ENCODE data around the gene AKAP13. TPM values are rescaled to one million over a fixed set of nuclear protein-coding genes. Genes with fewer than 3 reads are reported as not detected.

AKAP13 gene
- total RNA-seq, 1 donor from 2014 or later = 284 TPM

DNA sequence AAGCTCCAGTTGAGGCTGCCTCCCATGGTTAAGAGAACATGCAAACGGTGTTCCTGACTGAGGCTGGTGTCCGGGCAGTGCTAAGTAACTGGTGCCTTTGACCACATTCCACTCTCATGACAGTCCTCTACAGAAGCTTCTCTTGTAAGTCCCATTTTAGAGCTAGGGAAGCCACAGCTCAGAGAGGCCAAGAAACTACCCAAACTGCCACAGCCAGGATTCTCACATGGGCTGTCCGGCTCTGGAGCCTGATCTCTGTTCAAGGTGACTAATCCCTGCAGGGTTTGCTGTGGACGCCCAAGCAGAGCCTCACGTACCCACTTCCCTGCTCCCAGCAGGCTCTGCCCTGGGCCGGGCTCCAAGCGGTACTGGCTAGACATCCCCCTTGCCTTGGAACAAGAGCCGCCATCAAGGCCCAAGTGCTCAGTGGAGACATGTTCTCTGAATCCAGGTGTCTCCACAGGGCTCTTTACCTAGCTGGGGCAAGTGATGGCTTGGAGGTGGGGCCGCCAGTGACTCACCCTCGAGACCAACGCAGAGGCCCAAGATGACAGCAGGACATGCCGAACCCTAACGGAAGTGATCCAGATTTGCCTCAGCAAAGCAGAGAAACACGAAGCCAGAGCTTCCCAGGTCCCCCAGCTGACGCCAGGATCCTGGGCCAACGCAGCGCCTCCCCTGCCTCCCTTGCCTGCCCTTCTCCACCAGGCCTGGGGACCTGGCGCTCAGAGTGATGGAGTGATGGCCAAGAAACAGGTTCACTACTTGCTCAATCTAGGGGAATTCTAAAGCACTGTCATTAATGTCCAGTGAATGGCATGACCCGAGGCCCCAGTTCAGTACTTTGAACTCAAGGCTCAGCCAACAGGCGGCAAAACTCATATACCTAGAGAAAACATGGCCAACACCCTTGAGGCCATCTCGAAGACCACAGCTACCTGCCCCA, 390.0 kb downstream of the AKAP13 start:
- DNase-seq = no peak
- intact Hi-C loops (cut with micrococcal nuclease) = no loop called here
- ATAC-seq = no peak

DNA sequence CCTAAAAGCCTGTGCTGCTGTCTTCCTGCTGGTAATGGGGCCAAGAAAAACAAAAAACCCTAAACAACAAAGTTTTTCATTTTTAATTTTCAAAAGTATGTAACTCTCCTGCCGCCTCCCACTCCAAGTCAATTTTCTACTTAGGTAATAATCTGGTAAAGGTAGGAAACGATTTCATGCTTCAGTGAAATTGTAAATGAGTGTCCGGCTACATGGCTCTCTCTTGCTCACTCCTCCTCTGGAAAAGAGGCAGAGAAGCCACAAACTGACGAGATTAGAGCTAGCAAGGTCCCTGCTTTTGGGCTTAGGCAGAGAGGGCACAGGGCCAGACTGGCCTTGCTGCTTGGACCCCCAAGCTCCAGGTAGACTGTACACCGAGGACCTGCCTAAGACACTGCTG, 390.9 kb downstream of the AKAP13 start:
- no peak for DNase-seq
- intact Hi-C loops (cut with micrococcal nuclease) = no loop called here
- ATAC-seq = no peak

GRCh38 chr15:85771781-85772445, 391.5 kb downstream of the AKAP13 start:
- ATAC-seq (peak; percentile 67), DNase-seq (peak; percentile 75)
- intact Hi-C loops (cut with micrococcal nuclease) = no loop called here

DNA sequence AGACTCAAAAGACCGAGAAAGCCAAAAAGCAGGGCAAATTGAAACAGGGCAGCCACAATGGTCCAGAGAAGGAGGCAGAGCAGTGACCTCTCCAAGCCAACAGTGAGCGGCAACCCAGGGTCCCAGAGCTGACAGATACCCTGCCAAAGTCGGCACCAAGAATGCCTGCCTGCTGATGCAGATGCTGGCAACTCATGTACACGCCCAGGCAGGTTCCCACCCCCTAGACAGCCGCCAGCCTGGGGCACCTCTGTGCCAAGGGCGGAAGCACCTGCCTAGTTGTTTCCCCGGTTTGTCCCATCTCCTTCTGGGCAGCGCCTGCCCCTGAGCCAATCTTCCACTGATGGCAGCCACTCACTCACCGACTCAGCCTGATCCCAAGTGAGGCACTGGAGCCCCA, 392.3 kb downstream of the AKAP13 start:
- peak; percentile 67 for ATAC-seq

DNA sequence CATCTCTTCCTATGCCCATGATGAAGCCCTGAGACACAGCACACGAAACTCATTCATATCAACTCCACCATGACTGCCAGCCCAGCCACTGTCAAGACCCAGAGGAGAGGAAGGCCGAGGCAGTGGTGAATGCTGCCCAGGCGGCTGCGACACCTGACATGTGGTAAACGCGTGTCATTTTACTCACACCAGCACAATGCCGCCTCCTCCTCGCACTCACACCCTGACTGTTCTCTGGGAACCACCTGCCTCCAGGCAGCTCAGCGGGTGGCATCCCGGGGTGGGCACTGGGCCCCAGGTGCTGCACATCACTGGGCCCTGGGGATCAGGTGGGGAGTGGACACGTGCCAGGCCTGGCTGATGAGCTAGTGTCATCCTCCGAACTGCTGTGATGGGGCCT, 392.8 kb downstream of the AKAP13 start:
- no peak for DNase-seq
- intact Hi-C loops (cut with micrococcal nuclease) = no loop called here
- ATAC-seq = no peak

More for the DNA sequence above, 392.3 kb downstream of the AKAP13 start:
- intact Hi-C loops (cut with micrococcal nuclease) = no loop called here
- peak; percentile 61 for DNase-seq

DNA sequence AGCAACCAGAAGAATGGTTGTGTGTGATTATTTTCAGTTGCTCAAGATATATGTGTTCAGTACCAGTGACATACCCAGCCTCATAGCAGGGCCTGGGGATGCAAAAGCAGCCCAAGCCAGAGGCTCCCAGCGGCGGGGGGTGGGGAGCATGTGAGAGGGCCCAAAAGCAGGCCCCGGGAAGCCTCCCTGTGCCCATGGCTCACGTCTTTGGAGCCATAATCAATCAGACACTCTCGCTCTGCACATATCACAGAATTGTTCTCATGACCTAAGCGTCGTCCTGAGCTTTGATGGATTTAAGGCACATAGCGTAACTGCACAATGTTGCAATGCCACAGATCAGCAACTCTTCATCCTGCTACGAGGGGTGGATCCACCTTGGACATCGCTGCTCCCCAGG, 393.6 kb downstream of the AKAP13 start:
- intact Hi-C loops (cut with micrococcal nuclease) = no loop called here
- ATAC-seq = no peak
- DNase-seq = no peak

DNA sequence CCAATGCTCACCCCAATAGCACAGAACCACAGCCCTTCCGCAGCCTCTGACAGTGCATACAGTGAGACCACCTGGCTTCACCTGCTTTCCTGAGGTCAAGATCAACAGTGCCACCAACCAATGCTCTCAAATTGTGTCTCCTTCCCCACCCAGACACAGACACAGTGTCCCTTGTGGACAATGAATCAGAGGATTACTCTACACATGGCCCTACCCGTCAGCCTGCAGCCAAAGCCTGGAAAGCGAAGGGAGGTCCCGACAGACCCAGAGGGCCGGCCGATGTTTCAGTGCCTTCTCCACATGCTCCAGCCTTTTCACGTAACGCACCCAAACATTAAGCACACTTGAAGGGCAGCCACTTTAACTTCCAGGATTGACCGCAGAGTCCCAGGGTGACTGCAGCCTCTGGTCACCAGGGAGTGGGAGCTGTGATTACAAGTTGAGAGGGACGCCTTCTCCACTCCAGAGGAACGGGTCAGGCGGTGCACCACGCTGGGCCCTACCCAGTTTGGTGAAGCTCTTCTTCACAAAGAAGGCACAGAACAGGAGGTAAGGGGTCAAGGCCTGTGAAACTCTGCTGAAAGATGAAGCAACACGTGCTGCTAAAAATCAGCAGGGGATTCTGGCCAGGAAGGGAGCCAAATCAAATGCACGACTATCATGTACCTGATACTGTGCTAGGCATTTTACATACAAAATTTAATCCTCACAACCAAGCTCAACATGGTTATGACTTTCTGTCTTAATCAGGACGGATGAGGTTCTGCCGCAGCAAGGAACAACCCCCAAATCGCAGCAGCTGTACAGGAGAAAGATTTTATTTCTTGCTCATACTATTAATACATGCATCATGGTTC, 397.1 kb downstream of the AKAP13 start:
- peak; percentile 3 for ATAC-seq

GRCh38 chr15:85778107-85778776, 397.8 kb downstream of the AKAP13 start:
- DNase-seq = no peak
- ATAC-seq = peak; percentile 93
- intact Hi-C loops (cut with micrococcal nuclease) = no loop called here

More for the DNA sequence above, 397.1 kb downstream of the AKAP13 start:
- no peak for DNase-seq
- intact Hi-C loops (cut with micrococcal nuclease) = no loop called here

DNA sequence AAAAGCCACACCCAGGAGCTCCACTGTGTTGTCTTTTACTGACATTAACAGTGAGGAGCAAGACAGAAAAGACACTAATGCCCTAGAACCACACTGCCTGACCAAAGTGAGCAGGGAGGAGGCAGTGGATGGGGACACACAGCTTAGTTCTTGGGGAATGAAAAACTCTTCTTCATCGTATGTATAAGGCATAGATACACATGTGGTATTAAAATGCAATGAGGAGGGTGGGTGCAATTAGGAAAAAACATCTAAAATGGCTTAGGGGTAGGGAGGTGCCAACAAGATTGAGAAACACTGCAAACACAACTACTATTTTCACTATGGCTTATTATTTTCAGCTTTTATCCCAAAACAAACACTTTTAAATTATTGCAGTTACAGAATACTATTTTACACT, 398.8 kb downstream of the AKAP13 start:
- intact Hi-C loops (cut with micrococcal nuclease) = no loop called here
- ATAC-seq (no peak), DNase-seq (no peak)

GRCh38 chr15:85780225-85780985, 400.0 kb downstream of the AKAP13 start:
- ATAC-seq (no peak), DNase-seq (no peak)
- intact Hi-C loops (cut with micrococcal nuclease) = no loop called here

- DNase-seq (no peak), ATAC-seq (no peak)
- intact Hi-C loops (cut with micrococcal nuclease) = no loop called here
These were observed 400.7 kb downstream of the AKAP13 start for GRCh38 chr15:85781099-85781498.

GRCh38 chr15:85782064-85782463, 401.7 kb downstream of the AKAP13 start:
- intact Hi-C loops (cut with micrococcal nuclease) = no loop called here
- ATAC-seq = no peak

GRCh38 chr15:85785887-85786780, 405.7 kb downstream of the AKAP13 start:
- DNase-seq (peak; percentile 76), ATAC-seq (peak; percentile 90)
- intact Hi-C loops (cut with micrococcal nuclease) = no loop called here

More at GRCh38 chr15:85782064-85782463, 401.7 kb downstream of the AKAP13 start:
- no peak for DNase-seq

GRCh38 chr15:85786781-85787114, 406.3 kb downstream of the AKAP13 start:
- no peak for ATAC-seq
- intact Hi-C loops (cut with micrococcal nuclease) = no loop called here
- DNase-seq = no peak

DNA sequence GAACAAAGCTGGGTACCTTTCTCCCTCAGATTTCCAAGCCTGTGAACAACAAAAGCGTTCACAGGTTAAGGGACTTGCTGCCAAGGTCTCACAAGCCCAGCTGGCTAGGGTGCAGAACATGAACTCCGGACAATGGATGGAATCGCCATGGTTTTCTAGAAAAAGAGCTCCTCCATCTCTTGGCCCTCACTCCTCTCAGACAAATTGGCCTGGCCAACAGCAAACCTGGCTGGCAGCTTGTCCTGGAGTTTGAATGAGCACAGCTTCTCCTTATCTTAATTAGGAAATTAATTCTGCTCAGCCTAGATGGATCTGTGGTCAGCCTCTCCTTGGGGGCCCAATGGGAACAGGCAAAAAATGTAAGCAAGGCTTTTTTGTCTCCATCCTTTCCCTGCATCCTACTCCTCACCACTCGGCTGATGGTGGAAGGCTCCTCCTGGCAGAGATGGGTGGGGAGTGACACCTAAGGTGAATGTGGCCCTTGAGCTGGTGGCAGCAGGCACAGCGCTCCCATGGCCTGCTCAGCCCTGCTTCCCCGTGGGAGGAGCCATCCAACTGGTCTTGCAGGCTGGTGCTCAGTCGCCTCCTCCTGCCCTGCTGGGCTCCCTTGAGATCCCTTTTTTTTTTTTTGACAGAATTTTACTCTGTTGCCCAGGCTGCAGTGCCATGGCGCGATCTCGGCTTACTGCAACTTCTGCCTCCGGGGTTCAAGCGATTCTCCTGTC, 408.5 kb downstream of the AKAP13 start:
- no peak for DNase-seq
- intact Hi-C loops (cut with micrococcal nuclease) = no loop called here
- no peak for ATAC-seq

GRCh38 chr15:85789496-85789875, 409.1 kb downstream of the AKAP13 start:
- intact Hi-C loops (cut with micrococcal nuclease) = no loop called here
- DNase-seq = no peak
- no peak for ATAC-seq

Data from left ventricle myocardium superior (tissue), 1 donor.